SK-N-SH (cell line): ENCODE measurements around the gene BBLN. TPM values are rescaled to one million over a fixed set of nuclear protein-coding genes. Genes with fewer than 3 reads are reported as not detected.
A peak's percentile ranks its signal among the peaks of the same experiment; 100 is the strongest.

Source experiments
- CTCF ChIA-PET: fragments of 300-600, 350-600 bp; formaldehyde crosslinking; extraction: SDS; loops from one replicate; lab custom pipeline; 2021; lab: Yijun Ruan, JAX
- POLR2A ChIA-PET: fragments of 350-600 bp; sonication (Branson Sonifier 250); formaldehyde crosslinking; extraction: SDS; loops from one replicate; lab custom pipeline; 2020; ENCODE audit warnings: antibody characterized with exemption, inconsistent platforms; lab: Yijun Ruan, JAX
- DNase-seq: peaks from one replicate; pipeline ENCODE4 v3.0.0; 2012
- H2AFZ ChIP-seq: fragments of 200-600 bp; sonication (generic); 2 replicates; pipeline ENCODE4 v1.8.1; 2016; ENCODE audit warnings: antibody characterized with exemption, mild to moderate bottlenecking, low read depth
- H3F3A ChIP-seq: fragments of 200-600 bp; sonication (generic); replicated peaks from 2 replicates; pipeline ENCODE3; 2016; ENCODE audit warnings: antibody characterized with exemption, mild to moderate bottlenecking; ENCODE audit not compliant: insufficient read depth
- H3K27ac ChIP-seq, 2 experiments: fragments of 200-500 bp in 1 of 2; fragments of 200-600 bp in 1 of 2; sonication (Bioruptor generic) in 1 of 2; sonication (generic), shearing (Covaris generic) in 1 of 2; 2 replicates each; pipeline versions ENCODE4 v1.5.1 to v1.6.1; 2014 to 2016; ENCODE audit warnings: low read depth in 2 of 2, inconsistent platforms in 1 of 2, low read length in 1 of 2, mild to moderate bottlenecking in 1 of 2, mixed read lengths in 1 of 2
- H3K27me3 ChIP-seq: fragments of 200-600 bp; sonication (generic), shearing (Covaris generic); 2 replicates; pipeline ENCODE4 v1.6.1; 2016; ENCODE audit warnings: mixed run types; ENCODE audit not compliant: insufficient read depth
- H3K36me3 ChIP-seq, 2 experiments: fragments of 200-500 bp in 1 of 2; fragments of 200-600 bp in 1 of 2; sonication (Bioruptor generic) in 1 of 2; sonication (generic) in 1 of 2; replicated peaks in 1 of 2; 2 replicates each; pipeline versions ENCODE3 to v1.5.1; 2014 to 2016; ENCODE audit warnings: low read length in 1 of 2, mild to moderate bottlenecking in 1 of 2; ENCODE audit not compliant: insufficient read depth in 2 of 2, control insufficient read depth in 1 of 2
- H3K4me1 ChIP-seq, 2 experiments: fragments of 200-500 bp in 1 of 2; fragments of 200-600 bp in 1 of 2; sonication (Bioruptor generic) in 1 of 2; sonication (generic), shearing (Covaris generic) in 1 of 2; 2 replicates each; pipeline versions ENCODE4 v1.5.1 to v1.6.1; 2014 to 2016; ENCODE audit warnings: low read depth in 1 of 2, low read length in 1 of 2, mixed run types in 1 of 2; ENCODE audit not compliant: insufficient read depth in 2 of 2, control insufficient read depth in 1 of 2
- H3K4me2 ChIP-seq: fragments of 200-600 bp; sonication (generic), shearing (Covaris generic); 2 replicates; pipeline ENCODE4 v1.6.1; 2017; ENCODE audit warnings: mixed run types
- H3K4me3 ChIP-seq, 2 experiments: fragments of 200-500 bp in 1 of 2; fragments of 200-600 bp in 1 of 2; sonication (Bioruptor generic) in 1 of 2; sonication (generic), shearing (Covaris generic) in 1 of 2; 2 replicates each; pipeline versions ENCODE4 v1.5.1 to v1.8.1; 2014 to 2016; ENCODE audit warnings: low read depth in 2 of 2, inconsistent platforms in 1 of 2, low read length in 1 of 2, mild to moderate bottlenecking in 1 of 2, mixed read lengths in 1 of 2, moderate library complexity in 1 of 2
- H3K79me2 ChIP-seq: fragments of 200-600 bp; sonication (generic); 2 replicates; pipeline ENCODE4 v1.8.1; 2017; ENCODE audit warnings: mild to moderate bottlenecking; ENCODE audit not compliant: insufficient read depth
- H3K9ac ChIP-seq: fragments of 200-600 bp; sonication (generic); 2 replicates; pipeline ENCODE4 v1.6.1; 2017; ENCODE audit warnings: mixed run types
- H3K9me2 ChIP-seq: fragments of 200-600 bp; sonication (generic); 2 replicates; pipeline ENCODE4 v1.6.1; 2017; ENCODE audit warnings: mixed run types
- H3K9me3 ChIP-seq: fragments of 200-600 bp; sonication (generic); 2 replicates; pipeline ENCODE4 v1.6.1; 2017; ENCODE audit warnings: mixed run types, mild to moderate bottlenecking, moderate library complexity
- H4K20me1 ChIP-seq: fragments of 200-600 bp; sonication (generic); 2 replicates; pipeline ENCODE4 v1.6.1; 2017; ENCODE audit warnings: mild to moderate bottlenecking, mixed run types; ENCODE audit not compliant: insufficient read depth
- ELF1 ChIP-seq: IDR thresholded peaks from 2 replicates; pipeline ENCODE4 v1.4.0; 2012
- EP300 ChIP-seq, 2 experiments: IDR thresholded peaks; 2 replicates each; pipeline versions ENCODE4 v1.4.0 to v1.6.1; 2012; ENCODE audit warnings: borderline replicate concordance in 1 of 2, low read depth in 1 of 2, low read length in 1 of 2
- EZH2phosphoT487 ChIP-seq: fragments of 200-600 bp; sonication (generic); IDR thresholded peaks from 2 replicates; pipeline ENCODE4 v1.6.1; 2017; ENCODE audit warnings: low read depth, mixed run types, mild to moderate bottlenecking, antibody characterized with exemption, moderate library complexity, borderline replicate concordance
- FOSL2 ChIP-seq: IDR thresholded peaks from 2 replicates; pipeline ENCODE4 v1.4.0; 2012; ENCODE audit warnings: low read depth, mild to moderate bottlenecking, moderate library complexity, borderline replicate concordance
- FOXJ3 ChIP-seq: sonication (generic); formaldehyde crosslinking; IDR thresholded peaks from 2 replicates; pipeline ENCODE4 v1.5.1; 2020; ENCODE audit warnings: mild to moderate bottlenecking, missing genetic modification reagents
- MEF2A ChIP-seq: IDR thresholded peaks from 2 replicates; pipeline ENCODE4 v1.4.0; 2012; ENCODE audit warnings: low read depth, borderline replicate concordance
- PBX3 ChIP-seq: IDR thresholded peaks from 2 replicates; pipeline ENCODE4; 2012
- RCOR1 ChIP-seq: fragments of 150-350 bp; IDR thresholded peaks from 2 replicates; pipeline ENCODE4 v1.6.1; 2017; ENCODE audit warnings: antibody characterized with exemption, low read length
- REST ChIP-seq: IDR thresholded peaks from 2 replicates; pipeline ENCODE4 v1.6.1; 2012; ENCODE audit warnings: mild to moderate bottlenecking, low read depth, low read length, moderate library complexity
- RFX5 ChIP-seq: IDR thresholded peaks from 2 replicates; pipeline ENCODE4 v1.6.1; 2012; ENCODE audit warnings: mild to moderate bottlenecking, improper control_type of control experiment, low read length
- RXRA ChIP-seq: IDR thresholded peaks from 2 replicates; pipeline ENCODE4 v1.4.0; 2012; ENCODE audit warnings: low read depth, mild to moderate bottlenecking, borderline replicate concordance
- TAF1 ChIP-seq: IDR thresholded peaks from 2 replicates; pipeline ENCODE4 v1.6.1; 2012; ENCODE audit warnings: low read depth, mild to moderate bottlenecking, low read length, moderate library complexity, borderline replicate concordance
- TCF12 ChIP-seq: IDR thresholded peaks from 2 replicates; pipeline ENCODE4 v1.4.0; 2012
- TEAD4 ChIP-seq: IDR thresholded peaks from 2 replicates; pipeline ENCODE4 v1.4.0; 2012; ENCODE audit warnings: mild to moderate bottlenecking, borderline replicate concordance; ENCODE audit not compliant: insufficient read depth
- WGBS: methylation state at CpG from one replicate; pipeline ENCODE4 v1.1.6; 2017; ENCODE audit warnings: low lambda C conversion rate; 5-methylcytosine and 5-hydroxymethylcytosine counted together
- polyA plus RNA-seq, 3 experiments: library from polyadenylated mRNA; depleted of rRNA; stranded (reverse); fragments of >200 nt; gene quantifications; 2 replicates each; pipeline ENCODE4 v1.2.3, GENCODE V29; 2012
- TF ChIP-seq, protein P1 (sequence below): IDR thresholded peaks from 2 replicates; pipeline ENCODE4 v1.4.0; 2012; ENCODE audit warnings: low read depth, borderline replicate concordance
- TF ChIP-seq, protein P2 (sequence below): fragments of 150-350 bp; IDR thresholded peaks from 2 replicates; pipeline ENCODE4 v1.6.1; 2016; ENCODE audit warnings: mild to moderate bottlenecking, low read depth, low read length

BBLN gene
- polyA plus RNA-seq, 1 of the 3 experiments (the other 2 are of a cell fraction) = 109 TPM

DNA sequence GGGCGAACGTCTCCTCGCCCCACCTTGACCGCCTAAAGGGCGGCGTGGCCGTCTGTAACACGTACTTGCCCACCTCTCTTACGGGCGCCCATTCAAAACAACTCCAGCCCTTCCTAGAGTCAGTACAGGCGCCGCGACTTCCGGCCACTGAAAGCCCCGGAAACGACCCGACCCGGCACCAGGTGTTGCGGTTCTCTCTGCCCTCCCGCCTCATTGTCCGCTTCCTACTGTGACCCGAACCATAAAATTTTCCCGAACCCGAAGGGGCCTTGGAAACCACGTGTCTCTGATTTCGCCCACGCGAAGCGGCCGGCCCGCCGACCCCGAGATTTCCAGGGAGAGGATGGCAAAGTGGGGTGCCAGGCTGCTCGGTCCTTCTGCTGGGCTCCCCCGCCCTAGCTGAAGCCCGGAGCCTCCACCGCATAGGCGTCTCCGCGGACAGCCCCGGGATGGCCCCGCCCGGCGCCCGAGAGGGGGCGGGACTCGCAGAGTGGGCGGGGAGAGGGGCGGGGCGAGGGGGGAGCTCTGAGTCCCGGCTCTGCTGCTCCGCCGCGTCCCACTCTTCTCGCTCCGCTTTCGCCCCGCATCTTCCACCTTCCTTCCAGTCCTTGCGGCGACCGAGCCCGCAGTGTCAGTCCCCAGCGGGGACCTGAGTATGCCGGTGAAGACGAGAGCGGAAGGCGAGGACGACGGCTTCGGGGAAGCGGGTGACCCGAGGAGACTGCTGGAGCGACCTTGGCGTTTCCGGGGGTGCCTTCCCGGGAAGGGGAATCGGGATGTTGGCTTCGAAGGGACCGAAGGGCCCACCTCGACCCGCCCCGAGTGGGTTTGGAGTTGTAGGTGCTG is 31.9 kb upstream of the BBLN start (continued):
- TF ChIP-seq FOSL2 (no peak), RXRA (no peak), REST (no peak), TAF1 (peak; percentile 43; the same call in 1 of the 2 replicates), RCOR1 (no peak)
- TF ChIP-seq, protein P1, sequence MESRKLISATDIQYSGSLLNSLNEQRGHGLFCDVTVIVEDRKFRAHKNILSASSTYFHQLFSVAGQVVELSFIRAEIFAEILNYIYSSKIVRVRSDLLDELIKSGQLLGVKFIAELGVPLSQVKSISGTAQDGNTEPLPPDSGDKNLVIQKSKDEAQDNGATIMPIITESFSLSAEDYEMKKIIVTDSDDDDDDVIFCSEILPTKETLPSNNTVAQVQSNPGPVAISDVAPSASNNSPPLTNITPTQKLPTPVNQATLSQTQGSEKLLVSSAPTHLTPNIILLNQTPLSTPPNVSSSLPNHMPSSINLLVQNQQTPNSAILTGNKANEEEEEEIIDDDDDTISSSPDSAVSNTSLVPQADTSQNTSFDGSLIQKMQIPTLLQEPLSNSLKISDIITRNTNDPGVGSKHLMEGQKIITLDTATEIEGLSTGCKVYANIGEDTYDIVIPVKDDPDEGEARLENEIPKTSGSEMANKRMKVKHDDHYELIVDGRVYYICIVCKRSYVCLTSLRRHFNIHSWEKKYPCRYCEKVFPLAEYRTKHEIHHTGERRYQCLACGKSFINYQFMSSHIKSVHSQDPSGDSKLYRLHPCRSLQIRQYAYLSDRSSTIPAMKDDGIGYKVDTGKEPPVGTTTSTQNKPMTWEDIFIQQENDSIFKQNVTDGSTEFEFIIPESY = no peak; the same call in 1 of the 2 replicates

GRCh38 chr9:128128836-128129590 is 31.1 kb upstream of the BBLN start:
- 85% methylated on average over 19 of the region's 29 CpGs for WGBS
- Histone ChIP-seq H3K27me3 (no peaks in the 10 kb centered on the region), H3K4me3 (peak overlapping the region; percentile 94 to 96), H3K4me2 (peak overlapping the region; percentile 98), H3F3A (no peaks in the 10 kb centered on the region), H3K9me3 (no peaks in the 10 kb centered on the region), H4K20me1 (peaks cover 14% of the 10 kb centered on the region; the same call in 1 of the 2 replicates), H3K36me3 (peaks cover 0 to 7% of the 10 kb centered on the region in 2 experiments), H3K79me2 (peaks cover 21% of the 10 kb centered on the region), H3K27ac (peak overlapping the region; percentile 91 to 97; a peak in 3 of 4 replicates), H3K9me2 (no peaks in the 10 kb centered on the region), H3K4me1 (peaks cover 0 to 27% of the 10 kb centered on the region in 2 experiments; a peak in 1 of 4 replicates), H3K9ac (peak overlapping the region; percentile 89), H2AFZ (peak overlapping the region; percentile 99)
- ChIA-PET CTCF (interaction anchor here (0.7 to 6.3 kb wide), 5 partner anchors 13 to 208 kb away, joined by 3 to 82 read pairs (median 3); no protein-coding TSS in a partner anchor), POLR2A (interaction anchor here (1.1 to 1.4 kb wide), 3 partner anchors 11 to 35 kb away, joined by 3 read pairs; no protein-coding TSS in a partner anchor)
- DNase-seq = no peak
- TF ChIP-seq, protein P2, sequence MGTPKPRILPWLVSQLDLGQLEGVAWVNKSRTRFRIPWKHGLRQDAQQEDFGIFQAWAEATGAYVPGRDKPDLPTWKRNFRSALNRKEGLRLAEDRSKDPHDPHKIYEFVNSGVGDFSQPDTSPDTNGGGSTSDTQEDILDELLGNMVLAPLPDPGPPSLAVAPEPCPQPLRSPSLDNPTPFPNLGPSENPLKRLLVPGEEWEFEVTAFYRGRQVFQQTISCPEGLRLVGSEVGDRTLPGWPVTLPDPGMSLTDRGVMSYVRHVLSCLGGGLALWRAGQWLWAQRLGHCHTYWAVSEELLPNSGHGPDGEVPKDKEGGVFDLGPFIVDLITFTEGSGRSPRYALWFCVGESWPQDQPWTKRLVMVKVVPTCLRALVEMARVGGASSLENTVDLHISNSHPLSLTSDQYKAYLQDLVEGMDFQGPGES = no peak
- TF ChIP-seq EZH2phosphoT487 = no peak
- TF ChIP-seq, protein P1 = no peak
- TF ChIP-seq ELF1 = no peak
- no peak for TF ChIP-seq RFX5
- TF ChIP-seq PBX3 = no peak
- TF ChIP-seq MEF2A = no peak
- no peak for TF ChIP-seq TEAD4
- TF ChIP-seq EP300 (IDR thresholded peaks at IDR 0.05; ENCODE audit: borderline replicate concordance in 1 of 2, low read depth in 1 of 2, low read length in 1 of 2) = no peak
- no peak for TF ChIP-seq FOXJ3 (CRISPR knock-in tag)
- no peak for TF ChIP-seq TCF12
